ENCODE results near the gene MAPRE2. TPM values are rescaled to one million over a fixed set of nuclear protein-coding genes. Genes with fewer than 3 reads are reported as not detected.
"Not testable (repeated sequence)": the region's sequence is repeated elsewhere in the genome, so short reads cannot be mapped to it uniquely, and the experiment has no call there.

MAPRE2 gene
- total and polyA plus RNA-seq, 2 donors (not counting 1 experiment from before 2014, with no cell fraction given) = 18.5 to 88.1 TPM

DNA sequence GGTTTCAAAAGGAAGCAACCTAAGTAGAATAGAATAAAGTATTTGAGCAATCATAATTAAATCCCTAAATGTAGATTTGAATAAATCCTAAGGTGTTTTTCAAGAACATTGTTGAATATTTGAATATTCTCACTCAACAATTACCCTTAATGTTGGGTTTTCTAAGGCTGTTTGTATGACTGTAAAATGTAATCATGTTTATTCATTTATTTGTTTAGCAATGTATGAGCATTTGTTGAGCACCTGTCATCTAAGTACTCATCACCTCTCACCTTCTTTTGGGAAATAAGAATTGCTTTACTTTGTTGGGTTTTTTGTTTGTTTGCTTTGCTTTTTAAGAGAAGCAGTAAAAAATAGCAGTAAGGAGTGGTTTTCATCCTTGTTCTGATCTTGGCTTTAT, 66.0 kb downstream of the MAPRE2 start:
- H3K9me3 ChIP-seq (ENCODE audit: control insufficient read depth, insufficient read depth, low read depth, low read length) = no peaks in the 10 kb centered on the region
- TF ChIP-seq, protein P1, sequence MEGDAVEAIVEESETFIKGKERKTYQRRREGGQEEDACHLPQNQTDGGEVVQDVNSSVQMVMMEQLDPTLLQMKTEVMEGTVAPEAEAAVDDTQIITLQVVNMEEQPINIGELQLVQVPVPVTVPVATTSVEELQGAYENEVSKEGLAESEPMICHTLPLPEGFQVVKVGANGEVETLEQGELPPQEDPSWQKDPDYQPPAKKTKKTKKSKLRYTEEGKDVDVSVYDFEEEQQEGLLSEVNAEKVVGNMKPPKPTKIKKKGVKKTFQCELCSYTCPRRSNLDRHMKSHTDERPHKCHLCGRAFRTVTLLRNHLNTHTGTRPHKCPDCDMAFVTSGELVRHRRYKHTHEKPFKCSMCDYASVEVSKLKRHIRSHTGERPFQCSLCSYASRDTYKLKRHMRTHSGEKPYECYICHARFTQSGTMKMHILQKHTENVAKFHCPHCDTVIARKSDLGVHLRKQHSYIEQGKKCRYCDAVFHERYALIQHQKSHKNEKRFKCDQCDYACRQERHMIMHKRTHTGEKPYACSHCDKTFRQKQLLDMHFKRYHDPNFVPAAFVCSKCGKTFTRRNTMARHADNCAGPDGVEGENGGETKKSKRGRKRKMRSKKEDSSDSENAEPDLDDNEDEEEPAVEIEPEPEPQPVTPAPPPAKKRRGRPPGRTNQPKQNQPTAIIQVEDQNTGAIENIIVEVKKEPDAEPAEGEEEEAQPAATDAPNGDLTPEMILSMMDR (conservative IDR thresholded peaks at IDR 0.05 in 1 of 2, IDR thresholded peaks at IDR 0.05 in 1 of 2; ENCODE audit: low read depth in 1 of 2, low read length in 2 of 2) = no peak
- no peak for TF ChIP-seq EZH2 (IDR thresholded peaks at IDR 0.05; ENCODE audit: low read length, missing control alignments)
- no peaks in the 10 kb centered on the region for H3K4me1 ChIP-seq (ENCODE audit: control insufficient read depth, extremely low read depth, insufficient read depth, low read length)
- H4K20me1 ChIP-seq (ENCODE audit: control insufficient read depth, extremely low read depth, insufficient read depth, low read length) = no peaks in the 10 kb centered on the region
- H3K4me3 ChIP-seq (replicated peaks in 1 of 4; ENCODE audit: control extremely low read depth in 1 of 4, insufficient read depth in 1 of 4, low read depth in 3 of 4, low read length in 4 of 4) = no peak overlapping the region
- no peaks in the 10 kb centered on the region for H3K36me3 ChIP-seq (ENCODE audit: control insufficient read depth, insufficient read depth, low read length)
- no peak overlapping the region for H3K9ac ChIP-seq (ENCODE audit: insufficient read depth, low read length)
- no peak overlapping the region for H2AFZ ChIP-seq (ENCODE audit: low read length)
- no peak for DNase-seq (ENCODE audit: low read depth in 2 of 2)
- H3K4me2 ChIP-seq (ENCODE audit: extremely low read depth, insufficient read depth, low read length) = no peak overlapping the region
- H3K27me3 ChIP-seq (ENCODE audit: control insufficient read depth, insufficient read depth, low read length) = no peaks in the 10 kb centered on the region
- no peak overlapping the region for H3K27ac ChIP-seq (ENCODE audit: insufficient read depth, low read length)
- no peaks in the 10 kb centered on the region for H3K79me2 ChIP-seq (ENCODE audit: control insufficient read depth, insufficient read depth, low read length)

DNA sequence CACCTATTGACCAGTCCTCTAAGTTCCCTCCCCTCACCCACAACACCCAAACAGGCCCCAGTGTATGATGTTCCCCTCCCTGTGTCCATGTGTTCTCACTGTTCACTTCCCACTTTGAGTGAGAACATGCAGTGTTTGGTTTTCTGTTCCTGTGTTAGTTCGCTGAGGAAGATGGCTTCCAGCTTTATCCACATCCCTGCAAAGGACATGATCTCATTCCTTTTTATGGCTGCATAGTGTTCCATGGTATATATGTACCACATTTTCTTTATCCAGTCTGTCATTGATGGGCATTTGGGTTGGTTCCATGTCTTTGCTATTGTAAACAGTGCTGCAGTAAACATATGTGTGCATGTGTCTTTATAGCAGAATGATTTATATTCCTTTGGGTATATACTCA, 66.9 kb downstream of the MAPRE2 start:
- not testable (repeated sequence) for H3K4me2 ChIP-seq (ENCODE audit: extremely low read depth, insufficient read depth, low read length); H3K27ac ChIP-seq (ENCODE audit: insufficient read depth, low read length); H3K9ac ChIP-seq (ENCODE audit: insufficient read depth, low read length); H3K4me3 ChIP-seq (replicated peaks in 1 of 4; ENCODE audit: control extremely low read depth in 1 of 4, insufficient read depth in 1 of 4, low read depth in 3 of 4, low read length in 4 of 4); DNase-seq (ENCODE audit: low read depth in 2 of 2); H3K27me3 ChIP-seq (ENCODE audit: control insufficient read depth, insufficient read depth, low read length); H3K79me2 ChIP-seq (ENCODE audit: control insufficient read depth, insufficient read depth, low read length); H4K20me1 ChIP-seq (ENCODE audit: control insufficient read depth, extremely low read depth, insufficient read depth, low read length); H3K36me3 ChIP-seq (ENCODE audit: control insufficient read depth, insufficient read depth, low read length); H2AFZ ChIP-seq (ENCODE audit: low read length); H3K4me1 ChIP-seq (ENCODE audit: control insufficient read depth, extremely low read depth, insufficient read depth, low read length); H3K9me3 ChIP-seq (ENCODE audit: control insufficient read depth, insufficient read depth, low read depth, low read length)

DNA sequence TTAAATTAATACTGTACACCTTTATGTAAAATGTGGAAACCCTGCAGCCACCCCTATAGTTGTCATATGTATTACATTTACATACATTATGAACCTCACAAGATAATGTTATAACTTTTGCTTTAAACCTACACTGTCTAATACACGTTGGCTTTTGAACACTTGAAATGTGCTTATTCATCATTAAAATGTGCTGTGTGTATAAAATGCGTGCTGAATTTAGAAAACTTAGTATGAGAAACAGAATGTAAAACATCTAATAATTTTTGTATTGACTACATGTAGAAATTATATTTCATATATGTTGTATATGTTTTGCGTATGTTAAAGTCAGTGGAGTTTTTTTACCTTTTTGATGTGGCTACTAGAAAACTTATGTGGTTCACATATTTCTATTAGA, 68.8 kb downstream of the MAPRE2 start:
- H2AFZ ChIP-seq (ENCODE audit: low read length) = no peak overlapping the region
- H4K20me1 ChIP-seq (ENCODE audit: control insufficient read depth, extremely low read depth, insufficient read depth, low read length) = no peaks in the 10 kb centered on the region
- H3K27ac ChIP-seq (ENCODE audit: insufficient read depth, low read length) = no peak overlapping the region
- no peak for DNase-seq (ENCODE audit: low read depth in 2 of 2)
- no peaks in the 10 kb centered on the region for H3K4me1 ChIP-seq (ENCODE audit: control insufficient read depth, extremely low read depth, insufficient read depth, low read length)
- H3K4me3 ChIP-seq (replicated peaks in 1 of 4; ENCODE audit: control extremely low read depth in 1 of 4, insufficient read depth in 1 of 4, low read depth in 3 of 4, low read length in 4 of 4) = no peak overlapping the region
- no peaks in the 10 kb centered on the region for H3K36me3 ChIP-seq (ENCODE audit: control insufficient read depth, insufficient read depth, low read length)
- H3K9ac ChIP-seq (ENCODE audit: insufficient read depth, low read length) = no peak overlapping the region
- no peak for TF ChIP-seq EZH2 (IDR thresholded peaks at IDR 0.05; ENCODE audit: low read length, missing control alignments)
- TF ChIP-seq, protein P1 (conservative IDR thresholded peaks at IDR 0.05 in 1 of 2, IDR thresholded peaks at IDR 0.05 in 1 of 2; ENCODE audit: low read depth in 1 of 2, low read length in 2 of 2) = no peak
- H3K79me2 ChIP-seq (ENCODE audit: control insufficient read depth, insufficient read depth, low read length) = no peaks in the 10 kb centered on the region
- no peaks in the 10 kb centered on the region for H3K9me3 ChIP-seq (ENCODE audit: control insufficient read depth, insufficient read depth, low read depth, low read length)
- H3K27me3 ChIP-seq (ENCODE audit: control insufficient read depth, insufficient read depth, low read length) = no peaks in the 10 kb centered on the region
- H3K4me2 ChIP-seq (ENCODE audit: extremely low read depth, insufficient read depth, low read length) = no peak overlapping the region
